Gastroesophageal sphincter (tissue), 3 donors: ENCODE data around the gene GABRD.

Experiments
- CTCF ChIP-seq, 4 experiments: fragments of 200-600 bp in 2 of 4; fragments of 450-650 bp in 2 of 4; sonication (generic) in 1 of 4; IDR thresholded peaks; one replicate each; pipeline ENCODE4 v1.5.1; 2017 to 2019; ENCODE audit warnings: antibody characterized with exemption in 4 of 4, mild to moderate bottlenecking in 2 of 4, moderate library complexity in 2 of 4
- POLR2A ChIP-seq, 2 donors: fragments of 450-650 bp; IDR thresholded peaks; one replicate each; pipeline ENCODE4 v1.6.1; 2017; ENCODE audit warnings: antibody characterized with exemption in 2 of 2, mild to moderate bottlenecking in 2 of 2, moderate library complexity in 1 of 2

- TF ChIP-seq CTCF (IDR thresholded peaks at IDR 0.05): no peak
- TF ChIP-seq POLR2A (IDR thresholded peaks at IDR 0.05): no peak
Observed at GRCh38 chr1:2052054-2052679, 33.0 kb downstream of the GABRD start.
